DMS53 treated with DMSO at 0.1 percent for 48 hours (cell line): ENCODE results near the gene SEC31B.

Experiments
- DNase-seq: peaks from one replicate; lab custom pipeline; 2025; ENCODE audit not compliant: unreplicated experiment; lab: John Stamatoyannopoulos, UW

The SEC31B gene

GRCh38 chr10:100502926-100503494, 16.7 kb downstream of the SEC31B start:
- no peak for DNase-seq

DNA sequence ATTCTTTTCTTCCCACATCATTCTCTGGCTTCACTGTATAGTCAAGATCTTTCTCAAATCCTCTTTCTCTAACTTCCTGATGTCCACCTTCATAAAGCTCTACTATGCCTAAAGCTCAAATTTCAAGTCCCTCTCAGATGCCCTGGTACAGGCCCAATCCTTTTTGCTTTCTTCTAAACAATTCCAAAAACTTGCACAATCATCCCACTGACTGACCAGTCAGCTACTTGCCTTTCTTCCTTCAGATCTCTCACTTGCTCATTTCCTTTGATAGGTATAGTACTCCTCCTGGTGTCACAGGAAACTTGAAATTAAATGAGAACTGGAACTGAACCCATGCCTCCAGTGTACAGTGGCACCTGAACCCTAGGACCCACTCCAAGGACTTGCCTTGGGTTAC, 18.2 kb downstream of the SEC31B start:
- no peak for DNase-seq

GRCh38 chr10:100498059-100498458, 21.6 kb downstream of the SEC31B start:
- no peak for DNase-seq

- no peak for DNase-seq
These were observed 23.1 kb downstream of the SEC31B start for GRCh38 chr10:100496567-100496966.

DNA sequence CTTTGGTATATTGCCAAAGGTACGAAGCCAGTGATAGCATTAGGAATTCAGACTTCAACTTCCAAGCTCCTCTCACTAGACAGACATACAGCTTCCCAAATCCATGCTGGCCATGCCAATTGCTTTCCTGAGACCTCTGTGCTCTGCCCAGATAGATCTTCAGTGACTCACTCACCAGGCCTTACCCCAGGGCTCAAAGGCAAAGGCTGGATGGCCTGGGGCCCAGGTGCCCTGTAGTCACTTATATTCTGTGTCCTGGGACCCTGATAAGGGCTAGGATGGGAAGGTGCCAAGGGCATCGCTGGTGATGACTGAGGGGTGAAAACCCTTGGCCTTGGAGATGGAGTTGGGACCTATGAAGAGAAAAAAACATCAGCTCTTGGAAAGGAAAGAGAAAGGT, 29.1 kb downstream of the SEC31B start:
- DNase-seq, result no peak

GRCh38 chr10:100489396-100489795, 30.3 kb downstream of the SEC31B start:
- no peak for DNase-seq

DNA sequence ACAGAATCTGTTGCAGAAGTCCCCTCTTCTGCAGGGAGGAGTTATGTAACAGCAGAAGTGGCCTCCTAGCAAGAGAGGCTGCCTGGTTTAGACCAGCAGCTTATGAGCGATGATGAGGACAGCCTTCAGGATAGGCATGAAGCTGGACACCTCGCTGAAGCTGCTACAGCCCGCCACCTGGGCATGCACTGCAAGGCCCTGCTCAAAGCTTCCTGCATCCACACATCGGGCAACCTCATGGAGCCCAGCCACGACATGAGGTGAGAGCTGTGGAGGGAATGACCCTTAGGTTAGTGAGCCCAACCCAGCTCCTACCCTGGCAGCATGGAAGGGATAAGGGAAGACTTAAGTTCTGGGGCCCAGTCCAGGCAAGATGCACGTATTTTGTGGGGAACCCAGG, 32.1 kb downstream of the SEC31B start:
- no peak for DNase-seq

DNA sequence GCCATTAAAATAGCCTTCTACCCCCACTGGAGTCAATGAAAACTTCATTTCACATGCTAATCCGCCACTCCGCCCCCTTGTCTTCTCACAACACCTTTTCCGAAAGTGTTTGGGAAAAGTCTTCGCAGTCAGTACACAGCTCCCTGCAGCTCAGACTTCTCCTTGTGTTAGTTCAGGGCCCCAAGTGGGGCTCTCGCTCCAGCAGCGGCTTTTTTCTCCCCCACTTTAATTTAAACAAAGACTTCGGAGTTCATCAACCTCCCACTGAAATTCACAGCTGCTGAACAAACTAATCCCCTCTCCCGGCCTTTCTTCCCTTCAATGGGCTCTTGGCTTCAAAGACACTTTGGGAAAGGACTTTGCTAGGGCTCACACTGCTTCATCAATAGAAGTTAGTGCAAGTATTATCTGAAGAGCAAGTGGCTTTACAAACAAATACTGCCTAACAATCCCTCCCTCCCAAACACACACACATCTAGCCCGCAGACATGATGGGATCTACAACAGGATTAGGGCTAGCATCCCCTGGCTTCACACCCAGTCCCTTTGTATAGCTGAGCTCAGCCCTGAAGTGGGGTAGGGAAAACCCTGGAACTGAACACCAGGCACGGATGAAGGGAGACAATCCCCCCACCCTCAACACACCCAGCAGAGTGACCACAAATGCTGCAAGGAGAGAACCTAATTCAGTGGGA, 33.7 kb downstream of the SEC31B start:
- DNase-seq, result no peak

DNA sequence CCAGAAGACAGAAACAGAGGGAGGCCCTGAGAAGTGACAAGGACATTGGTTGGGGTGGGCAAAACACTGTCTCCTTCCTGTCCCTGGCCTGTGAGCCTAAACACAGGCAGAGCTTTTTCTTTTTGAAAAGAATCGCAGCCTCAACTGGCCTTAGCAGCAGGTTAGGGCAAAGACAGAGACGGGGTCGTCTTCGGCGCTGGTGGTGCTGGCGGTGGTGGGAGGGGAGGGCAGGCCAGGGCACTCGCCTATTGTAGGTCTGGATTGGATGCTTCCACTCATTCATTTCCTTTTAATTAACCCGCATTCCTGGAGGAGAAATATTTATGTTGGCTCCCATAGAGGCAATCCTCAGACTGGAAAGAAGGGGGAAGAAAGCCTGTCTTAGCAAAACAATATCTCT, 34.3 kb downstream of the SEC31B start:
- DNase-seq, result no peak

- DNase-seq, result no peak
These were observed 35.6 kb downstream of the SEC31B start for GRCh38 chr10:100483876-100484666.

GRCh38 chr10:100482834-100483185, 36.9 kb downstream of the SEC31B start:
- DNase-seq, result no peak

- DNase-seq, result peak; percentile 83
These were observed 37.4 kb downstream of the SEC31B start for GRCh38 chr10:100482181-100482833.

DNA sequence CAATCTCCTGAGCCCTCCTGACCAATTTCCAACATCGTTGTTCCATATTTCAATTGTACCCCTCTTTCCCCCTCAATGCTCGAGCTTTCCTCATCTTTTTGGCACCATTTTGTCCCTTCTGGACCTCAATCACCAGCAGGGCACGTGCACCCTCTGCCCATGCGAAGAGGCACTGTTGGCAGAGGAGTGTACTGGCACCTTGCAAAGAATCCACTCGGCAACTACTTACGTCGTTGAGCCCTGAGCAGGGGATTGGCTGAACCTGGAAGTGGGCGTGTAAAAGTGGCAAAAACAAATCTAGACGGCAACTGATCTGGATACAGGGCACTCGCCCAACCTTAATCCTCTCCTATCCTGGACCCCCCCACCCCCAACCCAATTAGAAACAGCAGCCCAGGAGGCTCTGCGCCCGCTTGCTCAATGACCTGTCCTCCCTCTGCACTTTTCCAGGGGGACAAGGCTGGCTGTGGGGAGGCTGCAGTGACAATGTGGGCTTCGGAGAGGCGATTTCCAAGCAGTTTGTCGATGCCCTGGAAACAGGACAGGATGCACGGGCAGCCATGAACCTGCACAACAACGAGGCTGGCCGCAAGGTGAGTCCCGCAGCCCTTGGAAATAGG, 38.1 kb downstream of the SEC31B start:
- DNase-seq, result peak; percentile 86

- no peak for DNase-seq
These were observed 39.7 kb downstream of the SEC31B start for GRCh38 chr10:100480002-100480401.

- no peak for DNase-seq
These were observed 40.6 kb downstream of the SEC31B start for GRCh38 chr10:100479037-100479436.

DNA sequence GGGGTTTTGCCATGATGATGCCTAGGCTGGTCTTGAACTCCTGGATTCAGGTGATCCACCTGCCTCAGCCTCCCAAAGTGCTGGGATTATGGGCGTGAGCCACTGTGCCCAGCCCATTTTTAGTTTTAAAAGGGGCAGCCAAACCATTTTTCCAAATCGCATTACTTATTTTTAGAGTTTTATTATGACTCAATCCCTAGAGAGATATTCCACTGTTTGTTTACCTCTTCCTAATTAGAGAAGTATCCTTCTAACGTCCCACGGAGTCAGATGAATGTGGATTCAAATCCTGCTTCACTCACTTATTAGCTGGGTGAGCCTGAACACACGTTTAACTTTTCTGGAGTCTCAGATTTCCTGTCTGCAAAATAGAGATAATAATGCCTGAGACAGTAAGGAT, 41.7 kb downstream of the SEC31B start:
- no peak for DNase-seq

DNA sequence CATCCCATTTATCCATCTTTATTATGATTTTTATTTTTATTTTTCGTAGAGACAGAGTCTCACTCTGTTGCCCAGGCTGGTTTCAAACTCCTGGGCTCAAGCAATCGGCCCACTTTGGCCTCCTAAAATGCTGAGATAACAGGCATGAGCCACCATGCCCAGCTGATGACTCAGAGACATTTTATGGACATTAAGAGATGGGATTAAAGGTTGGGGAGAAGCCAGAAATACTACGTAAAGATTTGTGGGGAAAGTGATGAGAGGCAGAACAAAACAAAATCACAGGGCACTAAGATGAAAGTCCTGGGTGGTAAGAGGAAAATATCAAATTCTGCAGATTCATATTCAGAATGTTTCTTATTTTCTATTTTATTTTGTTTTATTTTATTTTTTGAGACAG, 49.3 kb downstream of the SEC31B start:
- no peak for DNase-seq

- DNase-seq, result no peak
These were observed 49.9 kb downstream of the SEC31B start for GRCh38 chr10:100469756-100470155.

DNA sequence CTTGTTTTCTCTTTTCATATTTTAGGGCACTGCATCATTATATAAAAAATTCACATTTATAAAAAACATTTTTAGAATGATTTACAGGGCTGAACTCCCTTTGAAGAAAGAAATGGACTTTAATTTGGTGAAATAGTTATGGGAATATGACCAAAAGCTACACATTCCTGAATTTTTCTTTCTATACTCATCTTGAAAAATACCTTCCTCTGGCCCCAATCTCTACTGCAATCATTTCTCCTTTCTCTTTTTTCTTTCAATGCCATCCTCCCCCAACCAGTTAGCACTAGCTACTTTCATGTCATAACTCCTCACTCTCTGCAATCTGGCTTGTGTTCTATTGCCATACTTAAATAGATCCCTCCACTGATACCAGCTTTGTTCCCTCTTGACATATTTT, 50.7 kb downstream of the SEC31B start:
- no peak for DNase-seq

GRCh38 chr10:100468322-100468721, 51.3 kb downstream of the SEC31B start:
- DNase-seq, result no peak

- no peak for DNase-seq
These were observed 57.0 kb downstream of the SEC31B start, which contains the start of gene WNT8B for GRCh38 chr10:100462709-100463108. WNT8B (plus strand) TSS chr10:100463009; CDS start chr10:100463169, 160 bp downstream.
